GM12872 (cell line): ENCODE data around the gene IBSP.

Source experiments
- TF ChIP-seq, protein P1 (sequence below): IDR thresholded peaks from 3 replicates; pipeline ENCODE4 v1.5.1; 2011; ENCODE audit warnings: low read depth, mild to moderate bottlenecking, low read length, moderate library complexity; ENCODE audit not compliant: insufficient read depth

Gene IBSP

GRCh38 chr4:87819281-87819919 is 20.0 kb downstream of the IBSP start:
- TF ChIP-seq, protein P1, sequence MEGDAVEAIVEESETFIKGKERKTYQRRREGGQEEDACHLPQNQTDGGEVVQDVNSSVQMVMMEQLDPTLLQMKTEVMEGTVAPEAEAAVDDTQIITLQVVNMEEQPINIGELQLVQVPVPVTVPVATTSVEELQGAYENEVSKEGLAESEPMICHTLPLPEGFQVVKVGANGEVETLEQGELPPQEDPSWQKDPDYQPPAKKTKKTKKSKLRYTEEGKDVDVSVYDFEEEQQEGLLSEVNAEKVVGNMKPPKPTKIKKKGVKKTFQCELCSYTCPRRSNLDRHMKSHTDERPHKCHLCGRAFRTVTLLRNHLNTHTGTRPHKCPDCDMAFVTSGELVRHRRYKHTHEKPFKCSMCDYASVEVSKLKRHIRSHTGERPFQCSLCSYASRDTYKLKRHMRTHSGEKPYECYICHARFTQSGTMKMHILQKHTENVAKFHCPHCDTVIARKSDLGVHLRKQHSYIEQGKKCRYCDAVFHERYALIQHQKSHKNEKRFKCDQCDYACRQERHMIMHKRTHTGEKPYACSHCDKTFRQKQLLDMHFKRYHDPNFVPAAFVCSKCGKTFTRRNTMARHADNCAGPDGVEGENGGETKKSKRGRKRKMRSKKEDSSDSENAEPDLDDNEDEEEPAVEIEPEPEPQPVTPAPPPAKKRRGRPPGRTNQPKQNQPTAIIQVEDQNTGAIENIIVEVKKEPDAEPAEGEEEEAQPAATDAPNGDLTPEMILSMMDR, result no peak

GRCh38 chr4:87823200-87823599 is 23.8 kb downstream of the IBSP start:
- TF ChIP-seq, protein P1, result no peak

- TF ChIP-seq, protein P1, result no peak
Measured at GRCh38 chr4:87823724-87824123, 24.4 kb downstream of the IBSP start.

DNA sequence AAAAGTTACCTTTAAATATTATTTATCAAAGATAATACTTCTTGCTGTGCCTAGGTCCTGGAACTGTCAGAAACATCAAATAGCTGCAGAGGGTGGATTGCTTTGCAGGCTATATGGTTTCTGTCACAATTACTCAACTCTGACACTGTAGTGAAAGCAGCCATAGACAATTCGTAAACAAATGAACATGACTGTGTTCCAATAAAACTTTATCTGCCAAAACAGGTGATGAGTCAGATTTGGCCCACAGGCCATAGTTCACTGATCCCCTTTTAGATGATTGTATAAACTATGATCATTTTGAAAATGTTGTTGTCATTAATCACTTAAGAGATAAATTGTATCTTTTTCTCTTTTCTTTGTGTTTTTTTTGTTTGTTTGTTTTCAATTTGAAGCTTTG is 25.0 kb downstream of the IBSP start:
- TF ChIP-seq, protein P1, result no peak

DNA sequence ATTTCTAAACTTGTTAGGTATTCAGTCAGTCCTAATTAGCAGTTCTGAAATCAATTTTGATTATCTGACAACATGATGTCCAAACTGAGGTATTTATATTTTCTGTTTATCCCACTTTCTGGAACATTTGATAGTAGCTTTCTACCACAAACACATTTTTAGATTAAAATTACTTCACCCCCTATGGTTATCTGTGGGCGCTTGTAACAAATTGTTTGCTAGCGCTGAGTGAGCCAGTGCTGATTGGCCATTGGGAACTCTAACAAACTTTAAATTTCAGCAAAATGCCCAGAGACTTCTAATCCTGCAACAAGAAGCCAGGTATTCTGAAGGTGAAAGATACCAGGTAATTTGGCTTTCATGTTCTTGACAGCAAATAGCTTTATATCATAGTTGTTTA is 33.3 kb downstream of the IBSP start, which contains the start of gene MEPE:
Gene MEPE (plus strand): TSS at position 301 of the 400 bp plus-strand sequence. CDS start 1,746 bp downstream, outside the sequence.
- TF ChIP-seq, protein P1, result no peak

- TF ChIP-seq, protein P1, result no peak
Measured at GRCh38 chr4:87834401-87834800, 35.0 kb downstream of the IBSP start.

GRCh38 chr4:87835197-87835596 is 35.8 kb downstream of the IBSP start:
- TF ChIP-seq, protein P1, result no peak
